HL-60 (cell line): ENCODE results near the gene ACAD10.

Experiments used
- DNase-seq, 2 experiments: peaks; one replicate each; pipeline ENCODE4 v3.0.0-alpha.2; 2010 to 2020; ENCODE audit warnings: low read depth in 1 of 2, low spot score in 1 of 2
- H3K27ac ChIP-seq: fragments of 250-450 bp; sonication (Bioruptor Pico); replicated peaks from 2 replicates; pipeline ENCODE4 v1.5.1; 2020; ENCODE audit warnings: mild to moderate bottlenecking, moderate library complexity
- H3K27me3 ChIP-seq: fragments of 250-450 bp; sonication (Bioruptor Pico); 2 replicates; pipeline ENCODE4 v1.5.1; 2021; ENCODE audit warnings: mild to moderate bottlenecking, moderate library complexity; ENCODE audit not compliant: insufficient read depth, poor library complexity, severe bottlenecking
- H3K4me3 ChIP-seq: replicated peaks from 2 replicates; pipeline ENCODE4 v1.5.1; 2011; ENCODE audit warnings: mild to moderate bottlenecking, control low read depth, low read length; ENCODE audit not compliant: insufficient read depth
- CTCF ChIP-seq: IDR thresholded peaks from one replicate; pipeline ENCODE4 v1.5.1; 2011; ENCODE audit warnings: low read length, control low read depth, inconsistent platforms; ENCODE audit not compliant: insufficient read depth
- GABPA ChIP-seq: IDR thresholded peaks from 2 replicates; pipeline ENCODE4 v1.6.1; 2012; ENCODE audit warnings: low read depth
- POLR2AphosphoS5 ChIP-seq: IDR thresholded peaks from 2 replicates; pipeline ENCODE4 v1.6.1; 2012; ENCODE audit warnings: low read depth
- REST ChIP-seq: IDR thresholded peaks from 2 replicates; pipeline ENCODE4 v1.6.1; 2012; ENCODE audit warnings: low read depth; ENCODE audit not compliant: insufficient replicate concordance
- SPI1 ChIP-seq: IDR thresholded peaks from 2 replicates; pipeline ENCODE4 v1.6.1; 2012; ENCODE audit warnings: low read depth, mild to moderate bottlenecking, borderline replicate concordance

The ACAD10 gene

GRCh38 chr12:111686574-111687105 is 787 bp downstream of the ACAD10 start:
- DNase-seq = no peak
- Histone ChIP-seq H3K27ac (peak overlapping the region; percentile 87), H3K4me3 (peak overlapping the region; percentile 89), H3K27me3 (no peaks in the 10 kb centered on the region)
- no peak for TF ChIP-seq SPI1
- no peak for TF ChIP-seq CTCF
- TF ChIP-seq REST = no peak
- no peak for TF ChIP-seq POLR2AphosphoS5
- TF ChIP-seq GABPA = no peak

GRCh38 chr12:111687255-111687654 is 1.4 kb downstream of the ACAD10 start:
- TF ChIP-seq SPI1 (no peak), REST (no peak), GABPA (no peak), POLR2AphosphoS5 (no peak), CTCF (no peak)
- Histone ChIP-seq H3K27me3 (no peaks in the 10 kb centered on the region), H3K4me3 (no peak overlapping the region), H3K27ac (no peak overlapping the region)
- peak in 1 of 2 experiments; percentile 43 for DNase-seq

- Histone ChIP-seq H3K4me3 (no peak overlapping the region), H3K27me3 (no peaks in the 10 kb centered on the region), H3K27ac (no peak overlapping the region)
- no peak for DNase-seq
- no peak for TF ChIP-seq REST
- TF ChIP-seq POLR2AphosphoS5 = no peak
- TF ChIP-seq GABPA = no peak
- no peak for TF ChIP-seq CTCF
- TF ChIP-seq SPI1 = no peak
Observed at GRCh38 chr12:111687952-111688351, 2.1 kb downstream of the ACAD10 start.
